Measurements from ENCODE around the gene MYO16.

DNA sequence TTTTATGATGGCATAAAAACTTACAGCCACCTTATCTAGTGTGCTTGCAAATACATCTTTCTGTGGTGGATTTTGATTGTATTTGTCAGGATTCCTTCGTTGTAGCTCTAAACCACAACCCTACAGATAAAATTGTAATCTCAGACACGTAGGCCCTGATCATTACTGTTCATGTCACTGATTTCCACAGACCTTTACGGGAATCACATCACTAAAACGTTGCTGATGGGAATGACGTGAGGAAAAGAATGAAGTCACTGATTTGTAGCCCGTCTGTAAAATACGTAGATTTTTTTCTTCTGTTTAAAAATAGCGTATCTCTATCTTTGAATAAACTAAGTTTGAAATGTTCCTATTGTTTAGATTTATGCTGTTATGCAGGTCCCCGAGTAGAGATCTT lies 399.2 kb downstream of the MYO16 start:
- TF ChIP-seq POLR2A (IDR thresholded peaks at IDR 0.05), result no peak
- TF ChIP-seq CTCF (IDR thresholded peaks at IDR 0.05), result no peak

All from tibial nerve (tissue), 3 donors.